ENCODE results near the gene DDX10. TPM values are rescaled to one million over a fixed set of nuclear protein-coding genes. Genes with fewer than 3 reads are reported as not detected.

The DDX10 gene
- total and polyA plus RNA-seq, 4 donors = 8.0 to 11.8 (median 9.0) TPM

DNA sequence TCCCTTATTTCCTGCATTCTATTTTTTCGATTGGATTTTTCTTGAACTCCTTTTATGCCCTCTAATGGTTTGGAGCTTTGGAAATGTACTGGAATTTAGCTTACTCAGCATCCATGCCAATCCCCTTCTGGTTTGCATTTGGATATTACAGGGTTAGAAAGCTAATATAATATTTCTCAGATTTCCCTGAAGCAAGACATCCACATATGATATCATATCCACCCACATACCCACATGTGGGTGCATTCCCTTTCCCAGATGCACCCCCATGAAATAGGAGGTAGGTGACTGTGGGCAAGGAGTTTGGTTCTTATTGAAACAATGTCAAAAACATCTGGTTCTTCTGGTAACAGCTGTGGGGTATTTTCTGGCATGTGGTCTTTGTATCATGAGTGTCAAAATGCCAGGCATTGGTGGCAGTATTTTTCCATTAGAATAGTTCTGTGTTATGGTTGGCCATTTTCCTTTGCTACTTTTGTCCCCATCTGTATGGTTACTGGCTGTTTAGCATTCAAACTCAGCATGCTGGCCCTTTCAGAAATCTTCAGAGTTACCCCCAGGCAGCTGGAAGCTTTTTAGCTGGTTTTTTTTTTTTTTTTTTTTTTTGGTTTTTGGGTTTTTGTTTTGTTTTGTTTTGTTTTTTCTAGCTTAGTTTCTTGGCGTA is 32.7 kb upstream of the DDX10 start:
- WGBS = 78% methylated on average over 2 of the region's 2 CpGs
- no peak for TF ChIP-seq EGR1 (IDR thresholded peaks at IDR 0.05; ENCODE audit: low read depth in 2 of 2)
- no peak for TF ChIP-seq MAX (IDR thresholded peaks at IDR 0.05)
- TF ChIP-seq TAF1 (conservative IDR thresholded peaks at IDR 0.05) = no peak
- TF ChIP-seq JUND (IDR thresholded peaks at IDR 0.05) = no peak
- no peak for TF ChIP-seq GABPA (IDR thresholded peaks at IDR 0.05 in 1 of 2, conservative IDR thresholded peaks at IDR 0.05 in 1 of 2)
- no peak for TF ChIP-seq FOXA2 (IDR thresholded peaks at IDR 0.05)
- TF ChIP-seq, protein P1, sequence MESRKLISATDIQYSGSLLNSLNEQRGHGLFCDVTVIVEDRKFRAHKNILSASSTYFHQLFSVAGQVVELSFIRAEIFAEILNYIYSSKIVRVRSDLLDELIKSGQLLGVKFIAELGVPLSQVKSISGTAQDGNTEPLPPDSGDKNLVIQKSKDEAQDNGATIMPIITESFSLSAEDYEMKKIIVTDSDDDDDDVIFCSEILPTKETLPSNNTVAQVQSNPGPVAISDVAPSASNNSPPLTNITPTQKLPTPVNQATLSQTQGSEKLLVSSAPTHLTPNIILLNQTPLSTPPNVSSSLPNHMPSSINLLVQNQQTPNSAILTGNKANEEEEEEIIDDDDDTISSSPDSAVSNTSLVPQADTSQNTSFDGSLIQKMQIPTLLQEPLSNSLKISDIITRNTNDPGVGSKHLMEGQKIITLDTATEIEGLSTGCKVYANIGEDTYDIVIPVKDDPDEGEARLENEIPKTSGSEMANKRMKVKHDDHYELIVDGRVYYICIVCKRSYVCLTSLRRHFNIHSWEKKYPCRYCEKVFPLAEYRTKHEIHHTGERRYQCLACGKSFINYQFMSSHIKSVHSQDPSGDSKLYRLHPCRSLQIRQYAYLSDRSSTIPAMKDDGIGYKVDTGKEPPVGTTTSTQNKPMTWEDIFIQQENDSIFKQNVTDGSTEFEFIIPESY (IDR thresholded peaks at IDR 0.05) = no peak
- no peak for TF ChIP-seq YY1 (IDR thresholded peaks at IDR 0.05)
- DNase-seq (ENCODE audit: low spot score) = no peak
- Histone ChIP-seq H3K36me3 (ENCODE audit: control insufficient read depth in 4 of 4, insufficient read depth in 3 of 4, low read depth in 1 of 4, low read length in 3 of 4) (no peaks in the 10 kb centered on the region), H3K9ac (ENCODE audit: low read depth in 1 of 2, low read length in 2 of 2) (no peak overlapping the region), H3K9me3 (ENCODE audit: control insufficient read depth in 4 of 4, low read length in 3 of 4) (peaks cover 3 to 10% (median 7%) of the 10 kb centered on the region in 4 donors), H3K4me3 (ENCODE audit: low read depth in 1 of 3, low read length in 3 of 3) (no peak overlapping the region), H3K27me3 (ENCODE audit: control insufficient read depth in 4 of 4, insufficient read depth in 4 of 4, low read length in 3 of 4) (no peaks in the 10 kb centered on the region), H3K27ac (ENCODE audit: low read depth in 1 of 2, low read length in 2 of 2) (no peak overlapping the region), H3K4me1 (ENCODE audit: control insufficient read depth in 4 of 4, insufficient read depth in 4 of 4, low read length in 3 of 4) (no peaks in the 10 kb centered on the region)

- Histone ChIP-seq H3K9ac (ENCODE audit: low read depth in 1 of 2, low read length in 2 of 2) (no peak overlapping the region), H3K4me3 (ENCODE audit: low read depth in 1 of 3, low read length in 3 of 3) (no peak overlapping the region), H3K4me1 (ENCODE audit: control insufficient read depth in 4 of 4, insufficient read depth in 4 of 4, low read length in 3 of 4) (no peaks in the 10 kb centered on the region), H3K27ac (ENCODE audit: low read depth in 1 of 2, low read length in 2 of 2) (no peak overlapping the region), H3K36me3 (ENCODE audit: control insufficient read depth in 4 of 4, insufficient read depth in 3 of 4, low read depth in 1 of 4, low read length in 3 of 4) (no peaks in the 10 kb centered on the region), H3K9me3 (ENCODE audit: control insufficient read depth in 4 of 4, low read length in 3 of 4) (no peaks in the 10 kb centered on the region), H3K27me3 (ENCODE audit: control insufficient read depth in 4 of 4, insufficient read depth in 4 of 4, low read length in 3 of 4) (no peaks in the 10 kb centered on the region)
- DNase-seq (ENCODE audit: low spot score) = no peak
- TF ChIP-seq TAF1 (conservative IDR thresholded peaks at IDR 0.05) = no peak
- no peak for TF ChIP-seq FOXA1 (IDR thresholded peaks at IDR 0.05)
- no peak for TF ChIP-seq EGR1 (IDR thresholded peaks at IDR 0.05; ENCODE audit: low read depth in 2 of 2)
- TF ChIP-seq JUND (IDR thresholded peaks at IDR 0.05) = no peak
- no peak for TF ChIP-seq SP1 (IDR thresholded peaks at IDR 0.05)
These were observed 29.8 kb upstream of the DDX10 start for GRCh38 chr11:108635106-108635505.

DNA sequence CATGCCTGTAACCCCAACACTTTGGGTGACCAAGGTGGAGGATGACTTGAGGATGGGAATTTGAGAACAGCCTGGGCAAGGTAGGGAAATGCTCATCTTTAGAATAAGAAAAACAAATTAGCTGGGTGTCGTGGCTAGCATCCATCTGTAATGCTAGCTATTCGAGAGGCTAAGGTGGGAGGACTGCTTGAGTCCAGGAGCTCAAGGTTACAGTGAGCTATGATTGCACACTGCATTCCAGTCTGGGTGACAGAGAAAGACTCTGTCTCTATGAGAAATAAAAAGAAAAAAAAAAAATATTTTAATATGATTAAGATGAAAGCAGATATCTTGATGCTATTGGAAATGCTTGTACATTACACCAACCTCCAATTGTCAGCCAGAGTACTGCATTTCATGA is 28.6 kb upstream of the DDX10 start:
- no peaks in the 10 kb centered on the region for H3K27me3 ChIP-seq (ENCODE audit: control insufficient read depth in 4 of 4, insufficient read depth in 4 of 4, low read length in 3 of 4)
- no peak overlapping the region for H3K27ac ChIP-seq (ENCODE audit: low read depth in 1 of 2, low read length in 2 of 2)
- no peak overlapping the region for H3K4me3 ChIP-seq (ENCODE audit: low read depth in 1 of 3, low read length in 3 of 3)
- 83% methylated on average over 2 of the region's 2 CpGs for WGBS
- H3K9me3 ChIP-seq (ENCODE audit: control insufficient read depth in 4 of 4, low read length in 3 of 4) = no peaks in the 10 kb centered on the region
- no peaks in the 10 kb centered on the region for H3K36me3 ChIP-seq (ENCODE audit: control insufficient read depth in 4 of 4, insufficient read depth in 3 of 4, low read depth in 1 of 4, low read length in 3 of 4)
- H3K9ac ChIP-seq (ENCODE audit: low read depth in 1 of 2, low read length in 2 of 2) = no peak overlapping the region
- no peaks in the 10 kb centered on the region for H3K4me1 ChIP-seq (ENCODE audit: control insufficient read depth in 4 of 4, insufficient read depth in 4 of 4, low read length in 3 of 4)
- no peak for DNase-seq (ENCODE audit: low spot score)
- TF ChIP-seq MAX (IDR thresholded peaks at IDR 0.05) (no peak), JUND (IDR thresholded peaks at IDR 0.05) (no peak), CTCF (IDR thresholded peaks at IDR 0.05; ENCODE audit: low read depth, low read length, missing input control) (no peak), GABPA (IDR thresholded peaks at IDR 0.05 in 1 of 2, conservative IDR thresholded peaks at IDR 0.05 in 1 of 2) (no peak), RXRA (IDR thresholded peaks at IDR 0.05) (no peak), EGR1 (IDR thresholded peaks at IDR 0.05; ENCODE audit: low read depth in 2 of 2) (no peak), SP1 (IDR thresholded peaks at IDR 0.05) (no peak), FOXA2 (IDR thresholded peaks at IDR 0.05) (no peak), RAD21 (IDR thresholded peaks at IDR 0.05) (no peak), FOXA1 (IDR thresholded peaks at IDR 0.05) (no peak), HNF4G (IDR thresholded peaks at IDR 0.05) (no peak), HNF4A (conservative IDR thresholded peaks at IDR 0.05) (no peak), NR2F2 (IDR thresholded peaks at IDR 0.05) (no peak), TAF1 (conservative IDR thresholded peaks at IDR 0.05) (no peak)
- TF ChIP-seq, protein P2, sequence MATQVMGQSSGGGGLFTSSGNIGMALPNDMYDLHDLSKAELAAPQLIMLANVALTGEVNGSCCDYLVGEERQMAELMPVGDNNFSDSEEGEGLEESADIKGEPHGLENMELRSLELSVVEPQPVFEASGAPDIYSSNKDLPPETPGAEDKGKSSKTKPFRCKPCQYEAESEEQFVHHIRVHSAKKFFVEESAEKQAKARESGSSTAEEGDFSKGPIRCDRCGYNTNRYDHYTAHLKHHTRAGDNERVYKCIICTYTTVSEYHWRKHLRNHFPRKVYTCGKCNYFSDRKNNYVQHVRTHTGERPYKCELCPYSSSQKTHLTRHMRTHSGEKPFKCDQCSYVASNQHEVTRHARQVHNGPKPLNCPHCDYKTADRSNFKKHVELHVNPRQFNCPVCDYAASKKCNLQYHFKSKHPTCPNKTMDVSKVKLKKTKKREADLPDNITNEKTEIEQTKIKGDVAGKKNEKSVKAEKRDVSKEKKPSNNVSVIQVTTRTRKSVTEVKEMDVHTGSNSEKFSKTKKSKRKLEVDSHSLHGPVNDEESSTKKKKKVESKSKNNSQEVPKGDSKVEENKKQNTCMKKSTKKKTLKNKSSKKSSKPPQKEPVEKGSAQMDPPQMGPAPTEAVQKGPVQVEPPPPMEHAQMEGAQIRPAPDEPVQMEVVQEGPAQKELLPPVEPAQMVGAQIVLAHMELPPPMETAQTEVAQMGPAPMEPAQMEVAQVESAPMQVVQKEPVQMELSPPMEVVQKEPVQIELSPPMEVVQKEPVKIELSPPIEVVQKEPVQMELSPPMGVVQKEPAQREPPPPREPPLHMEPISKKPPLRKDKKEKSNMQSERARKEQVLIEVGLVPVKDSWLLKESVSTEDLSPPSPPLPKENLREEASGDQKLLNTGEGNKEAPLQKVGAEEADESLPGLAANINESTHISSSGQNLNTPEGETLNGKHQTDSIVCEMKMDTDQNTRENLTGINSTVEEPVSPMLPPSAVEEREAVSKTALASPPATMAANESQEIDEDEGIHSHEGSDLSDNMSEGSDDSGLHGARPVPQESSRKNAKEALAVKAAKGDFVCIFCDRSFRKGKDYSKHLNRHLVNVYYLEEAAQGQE (IDR thresholded peaks at IDR 0.05) = no peak
- TF ChIP-seq, protein P1 (IDR thresholded peaks at IDR 0.05) = no peak
